ENCODE results near the gene GJC2.
"Not testable (repeated sequence)": the region's sequence is repeated elsewhere in the genome, so short reads cannot be mapped to it uniquely, and the experiment has no call there.

The GJC2 gene

GRCh38 chr1:228173528-228174481, 24.1 kb downstream of the GJC2 start:
- not testable (repeated sequence) for DNase-seq (ENCODE audit: low read depth in 2 of 2)

DNA sequence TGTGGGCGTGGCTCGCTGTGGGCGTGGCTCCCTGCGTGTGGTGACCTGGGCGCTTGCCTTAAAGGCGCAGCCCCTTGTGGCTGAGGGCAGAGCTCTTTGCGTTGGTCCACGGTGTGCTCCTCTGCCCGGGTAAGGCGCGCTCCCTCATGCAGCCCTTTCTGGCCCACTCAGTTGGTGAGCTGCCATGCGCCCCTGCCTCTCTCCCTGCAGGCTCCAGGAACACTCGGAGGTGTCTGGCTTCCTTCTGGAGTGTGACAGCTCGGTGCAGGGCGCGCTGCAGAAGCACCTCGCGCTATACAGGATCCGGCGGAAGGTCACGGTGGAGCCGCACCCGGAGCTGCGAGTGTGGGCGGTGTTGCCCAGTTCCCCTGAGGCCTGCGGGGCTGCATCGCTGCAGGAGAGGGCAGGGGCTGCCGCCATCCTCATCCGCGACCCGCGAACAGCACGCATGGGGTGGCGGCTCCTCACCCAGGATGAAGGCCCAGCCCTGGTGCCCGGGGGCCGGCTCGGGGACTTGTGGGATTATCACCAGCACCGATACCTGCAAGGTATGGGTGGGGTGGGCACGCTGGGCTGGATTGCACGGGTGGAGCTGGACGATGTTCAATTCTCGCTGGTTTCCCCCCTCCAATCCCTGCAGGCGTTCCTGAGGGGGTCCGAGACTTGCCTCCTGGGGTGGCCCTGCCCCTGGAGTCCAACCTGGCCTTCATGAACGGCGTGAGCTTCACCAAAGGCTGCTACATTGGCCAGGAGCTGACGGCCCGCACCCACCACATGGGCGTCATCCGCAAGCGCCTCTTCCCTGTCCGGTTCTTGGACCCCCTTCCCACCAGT, 25.0 kb downstream of the GJC2 start:
- no peak for DNase-seq (ENCODE audit: low read depth in 2 of 2)

GRCh38 chr1:228175316-228176023, 25.7 kb downstream of the GJC2 start:
- no peak for DNase-seq (ENCODE audit: low read depth in 2 of 2)

- no peak for DNase-seq (ENCODE audit: low read depth in 2 of 2)
These were observed 26.3 kb downstream of the GJC2 start for GRCh38 chr1:228176024-228176395.

- no peak for DNase-seq (ENCODE audit: low read depth in 2 of 2)
These were observed 26.9 kb downstream of the GJC2 start for GRCh38 chr1:228176461-228177182.

GRCh38 chr1:228177183-228177475, 27.4 kb downstream of the GJC2 start:
- DNase-seq (ENCODE audit: low read depth in 2 of 2), result no peak

GRCh38 chr1:228177721-228178710, 28.3 kb downstream of the GJC2 start:
- no peak for DNase-seq (ENCODE audit: low read depth in 2 of 2)

GRCh38 chr1:228178737-228179684, 29.3 kb downstream of the GJC2 start:
- no peak for DNase-seq (ENCODE audit: low read depth in 2 of 2)

DNA sequence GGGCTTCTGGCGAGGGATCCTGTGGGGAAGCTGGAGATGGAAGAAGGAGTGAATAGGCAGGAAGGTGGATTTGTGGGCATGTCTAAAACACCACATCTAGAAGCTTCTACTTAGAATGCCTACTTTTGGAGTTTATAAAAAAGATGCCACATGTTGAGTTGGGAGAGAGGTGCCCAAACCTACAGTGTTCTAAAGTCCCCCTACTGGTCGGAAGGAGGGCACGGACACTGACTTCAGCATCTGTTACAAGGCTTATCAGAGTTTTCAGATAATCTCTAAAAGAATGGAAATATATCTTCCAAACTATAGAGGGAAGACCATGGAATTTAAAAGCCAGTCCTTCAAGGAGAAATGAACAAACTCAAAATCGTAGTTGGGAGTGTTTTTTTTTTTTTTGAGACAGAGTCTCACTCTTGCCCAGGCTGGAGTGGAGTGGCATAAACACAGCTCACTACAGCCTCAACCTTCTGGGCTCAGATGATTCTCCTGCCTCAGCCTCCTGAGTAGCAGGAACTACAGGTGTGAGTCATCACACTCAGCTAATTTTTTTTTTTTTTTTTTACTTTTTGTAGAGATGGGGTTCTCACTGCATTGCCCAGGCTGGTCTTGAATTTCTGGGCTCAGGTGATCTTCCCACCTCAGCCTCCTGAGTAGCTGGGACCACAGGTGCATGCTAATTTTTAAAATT, 30.7 kb downstream of the GJC2 start:
- no peak for DNase-seq (ENCODE audit: low read depth in 2 of 2)

GRCh38 chr1:228180959-228181644, 31.4 kb downstream of the GJC2 start:
- DNase-seq (ENCODE audit: low read depth in 2 of 2), result no peak

- DNase-seq (ENCODE audit: low read depth in 2 of 2), result no peak
These were observed 31.9 kb downstream of the GJC2 start for GRCh38 chr1:228181645-228182034.

DNA sequence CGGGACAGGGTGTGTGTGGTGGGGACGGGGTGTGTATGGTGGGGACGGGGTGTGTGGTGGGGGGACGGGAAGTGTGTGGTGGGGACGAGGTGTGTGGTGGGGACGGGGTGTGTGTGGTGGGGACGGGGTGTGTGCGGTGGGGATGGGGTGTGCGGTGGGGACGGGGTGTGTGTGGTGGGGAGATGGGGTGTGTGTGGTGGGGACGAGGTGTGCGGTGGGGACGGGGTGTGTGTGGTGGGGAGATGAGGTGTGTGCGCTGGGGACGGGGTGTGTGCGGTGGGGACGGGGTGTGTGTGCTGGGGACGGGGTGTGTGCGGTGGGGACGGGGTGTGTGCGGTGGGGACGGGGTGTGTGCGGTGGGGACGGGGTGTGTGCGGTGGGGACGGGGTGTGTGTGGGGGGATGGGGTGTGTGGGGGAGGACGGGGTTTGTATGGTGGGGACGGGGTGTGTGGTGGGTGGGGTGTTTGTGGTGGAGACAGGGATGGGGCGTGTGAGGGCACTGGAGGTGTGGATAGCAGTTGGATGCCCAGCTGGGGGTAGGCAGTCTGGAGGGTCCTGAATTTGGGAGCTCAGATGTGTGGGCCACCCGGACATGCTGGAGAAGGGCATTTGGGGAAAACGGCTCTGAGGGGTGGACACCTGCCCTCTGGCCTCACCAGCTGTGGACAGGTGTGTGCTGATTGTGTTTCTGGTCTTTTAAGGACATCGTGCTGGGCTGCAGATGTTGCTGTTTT, 32.7 kb downstream of the GJC2 start:
- DNase-seq (ENCODE audit: low read depth in 2 of 2), result no peak

GRCh38 chr1:228184152-228184551, 34.4 kb downstream of the GJC2 start:
- no peak for DNase-seq (ENCODE audit: low read depth in 2 of 2)

DNA sequence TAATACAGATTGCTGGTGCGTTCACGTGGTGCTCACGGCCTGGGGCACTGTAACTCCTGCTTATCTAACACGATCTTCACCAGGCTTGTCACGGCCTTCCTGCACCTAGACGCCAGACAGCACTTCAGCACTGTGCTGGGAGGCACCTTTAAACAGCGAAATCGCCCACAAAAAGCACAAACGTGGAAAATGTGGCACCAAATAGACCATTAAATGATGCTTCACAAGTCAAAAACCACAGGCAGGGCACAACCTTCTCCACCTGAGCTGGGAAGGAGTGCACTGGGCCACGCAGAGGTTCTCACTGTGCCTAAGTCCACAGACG, 35.9 kb downstream of the GJC2 start:
- DNase-seq (ENCODE audit: low read depth in 2 of 2), result peak in 1 of 2 donors; percentile 12

GRCh38 chr1:228188249-228188648, 38.5 kb downstream of the GJC2 start:
- not testable (repeated sequence) for DNase-seq (ENCODE audit: low read depth in 2 of 2)

DNA sequence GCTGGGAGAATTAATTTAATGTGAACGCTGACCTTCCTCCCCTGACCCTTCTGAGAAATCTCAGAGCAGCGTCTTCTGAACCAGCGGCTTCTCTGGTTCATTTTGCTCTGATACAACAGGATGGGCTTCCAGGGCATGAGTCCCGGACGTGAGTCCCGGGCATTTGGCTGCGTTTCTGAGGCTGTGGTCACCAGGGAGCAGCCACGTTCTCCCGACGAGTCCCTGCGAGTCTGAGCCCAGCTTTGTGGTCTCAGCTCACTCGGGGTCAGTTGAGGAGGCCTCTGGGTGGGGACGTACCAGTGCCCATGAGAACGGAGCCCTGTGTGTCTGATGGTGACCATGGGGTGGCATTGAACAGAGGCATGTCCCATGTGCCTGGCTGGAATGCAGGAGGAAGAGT, 40.5 kb downstream of the GJC2 start:
- no peak for DNase-seq (ENCODE audit: low read depth in 2 of 2)

DNA sequence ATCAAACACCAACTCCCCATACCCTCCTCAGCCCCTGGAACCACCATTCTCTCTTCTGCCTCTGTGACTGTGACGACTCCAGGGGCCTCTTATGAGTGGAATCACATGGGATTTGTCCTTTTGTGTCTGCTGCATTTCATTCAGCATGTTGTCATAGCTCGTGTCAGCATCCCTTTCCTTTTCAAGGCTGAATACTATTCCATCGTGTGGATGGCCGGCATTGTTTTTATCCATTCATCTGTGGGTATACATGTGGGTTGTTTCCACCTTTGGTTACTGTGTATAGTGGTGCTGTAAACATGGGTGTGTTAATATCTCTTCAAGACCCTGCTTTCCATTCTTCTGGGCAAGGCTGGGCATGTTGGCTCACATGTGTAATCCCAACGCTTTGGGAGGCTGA, 41.0 kb downstream of the GJC2 start:
- DNase-seq (ENCODE audit: low read depth in 2 of 2), result no peak

GRCh38 chr1:228194436-228194835, 44.7 kb downstream of the GJC2 start:
- DNase-seq (ENCODE audit: low read depth in 2 of 2), result no peak
